H9 (cell line): Measurements from ENCODE around the gene CCDC159. TPM values are rescaled to one million over a fixed set of nuclear protein-coding genes. Genes with fewer than 3 reads are reported as not detected.

ENCODE experiments used
- DNase-seq: peaks from one replicate; pipeline ENCODE4 v3.0.0-alpha.2; 2017
- H2AFZ ChIP-seq: one replicate; pipeline ENCODE4 v1.6.1; 2013; ENCODE audit warnings: mild to moderate bottlenecking, low read length, control low read depth, moderate library complexity
- H2AK5ac ChIP-seq: 2 replicates; pipeline ENCODE4 v1.6.1; 2013; ENCODE audit warnings: low read length, control low read depth, mixed read lengths; ENCODE audit not compliant: insufficient read length
- H2BK120ac ChIP-seq: one replicate; pipeline ENCODE4 v1.6.1; 2013; ENCODE audit warnings: low read depth, mild to moderate bottlenecking, low read length, control low read depth, inconsistent platforms; ENCODE audit not compliant: poor library complexity, severe bottlenecking
- H2BK12ac ChIP-seq: 2 replicates; pipeline ENCODE4 v1.6.1; 2013; ENCODE audit warnings: low read length, control low read depth, mixed read lengths, low read depth; ENCODE audit not compliant: insufficient read length
- H2BK15ac ChIP-seq: 2 replicates; pipeline ENCODE4 v1.6.1; 2013; ENCODE audit warnings: low read depth, low read length, control low read depth
- H2BK20ac ChIP-seq: one replicate; pipeline ENCODE4 v1.6.1; 2013; ENCODE audit warnings: low read depth, mild to moderate bottlenecking, low read length, control low read depth, inconsistent platforms; ENCODE audit not compliant: poor library complexity, severe bottlenecking
- H2BK5ac ChIP-seq: 2 replicates; pipeline ENCODE4 v1.6.1; 2013; ENCODE audit warnings: low read length, control low read depth, mixed read lengths; ENCODE audit not compliant: insufficient read length
- H3K14ac ChIP-seq: 2 replicates; pipeline ENCODE4 v1.6.1; 2013; ENCODE audit warnings: low read length, control low read depth; ENCODE audit not compliant: insufficient read depth
- H3K18ac ChIP-seq: 2 replicates; pipeline ENCODE4 v1.6.1; 2013; ENCODE audit warnings: low read depth, mild to moderate bottlenecking, mixed read lengths, low read length, control low read depth; ENCODE audit not compliant: insufficient read length
- H3K23ac ChIP-seq: 2 replicates; pipeline ENCODE4 v1.6.1; 2013; ENCODE audit warnings: low read length, control low read depth, mixed read lengths, low read depth; ENCODE audit not compliant: insufficient read length
- H3K23me2 ChIP-seq: 2 replicates; pipeline ENCODE4 v1.6.1; 2013; ENCODE audit warnings: low read depth, mild to moderate bottlenecking, mixed read lengths, low read length, control low read depth; ENCODE audit not compliant: insufficient read length, poor library complexity, severe bottlenecking
- H3K27ac ChIP-seq: 2 replicates; pipeline ENCODE4 v1.5.1; 2013; ENCODE audit warnings: low read length, control low read depth, mixed read lengths, low read depth; ENCODE audit not compliant: insufficient read length
- H3K27me3 ChIP-seq: 2 replicates; pipeline ENCODE4 v1.6.1; 2013; ENCODE audit warnings: low read length, control low read depth, inconsistent platforms; ENCODE audit not compliant: insufficient read depth
- H3K4ac ChIP-seq: 2 replicates; pipeline ENCODE4 v1.6.1; 2013; ENCODE audit warnings: low read depth, mild to moderate bottlenecking, control low read depth, inconsistent platforms, low read length, moderate library complexity
- H3K4me1 ChIP-seq: 2 replicates; pipeline ENCODE4 v1.6.1; 2013; ENCODE audit warnings: low read length, control low read depth, inconsistent platforms; ENCODE audit not compliant: insufficient read depth
- H3K4me2 ChIP-seq: 2 replicates; pipeline ENCODE4 v1.6.1; 2013; ENCODE audit warnings: low read length, control low read depth, mixed read lengths; ENCODE audit not compliant: insufficient read length, insufficient read depth
- H3K56ac ChIP-seq: 2 replicates; pipeline ENCODE4 v1.6.1; 2013; ENCODE audit warnings: low read depth, mild to moderate bottlenecking, mixed read lengths, low read length, control low read depth; ENCODE audit not compliant: insufficient read length
- H3K79me1 ChIP-seq: 2 replicates; pipeline ENCODE4 v1.6.1; 2013; ENCODE audit warnings: low read depth, mild to moderate bottlenecking, moderate library complexity, low read length, control low read depth, inconsistent platforms; ENCODE audit not compliant: insufficient read depth, poor library complexity, severe bottlenecking
- H3K79me2 ChIP-seq: 2 replicates; pipeline ENCODE4 v1.6.1; 2013; ENCODE audit warnings: low read length, control low read depth, inconsistent platforms; ENCODE audit not compliant: insufficient read depth
- H3K9ac ChIP-seq: 2 replicates; pipeline ENCODE4 v1.6.1; 2013; ENCODE audit warnings: low read length, control low read depth, mixed read lengths; ENCODE audit not compliant: insufficient read length; ENCODE audit errors: extremely low read depth
- H3K9me3 ChIP-seq: one replicate; pipeline ENCODE4 v1.6.1; 2013; ENCODE audit warnings: low read depth, low read length, inconsistent platforms; ENCODE audit not compliant: control insufficient read depth
- H3T11ph ChIP-seq: one replicate; pipeline ENCODE4 v1.6.1; 2013; ENCODE audit warnings: mild to moderate bottlenecking, low read length, control low read depth, inconsistent platforms
- H4K20me1 ChIP-seq: one replicate; pipeline ENCODE4 v1.6.1; 2013; ENCODE audit not compliant: control insufficient read depth, insufficient read length, insufficient read depth
- H4K5ac ChIP-seq: 2 replicates; pipeline ENCODE4 v1.6.1; 2013; ENCODE audit warnings: low read depth, mild to moderate bottlenecking, mixed read lengths, low read length, control low read depth; ENCODE audit not compliant: insufficient read length
- H4K8ac ChIP-seq: replicated peaks from 2 replicates; pipeline ENCODE4 v1.6.1; 2013; ENCODE audit warnings: low read length, control low read depth, mixed read lengths, low read depth; ENCODE audit not compliant: insufficient read length
- H4K91ac ChIP-seq: 2 replicates; pipeline ENCODE4 v1.6.1; 2013; ENCODE audit warnings: low read depth, mild to moderate bottlenecking, moderate library complexity, mixed read lengths, low read length, control low read depth; ENCODE audit not compliant: insufficient read length
- H3K27ac Mint-ChIP-seq, 3 experiments: 2 replicates in 2 of 3; 3 replicates in 1 of 3; pipeline ENCODE4 v1.8.0; 2020 to 2021; ENCODE audit warnings: mixed read lengths in 3 of 3, mild to moderate bottlenecking in 1 of 3, moderate library complexity in 1 of 3
- H3K27me3 Mint-ChIP-seq: 2 replicates; pipeline ENCODE4 v1.8.0; 2021; ENCODE audit warnings: low read depth, mild to moderate bottlenecking, moderate library complexity, mixed read lengths
- H3K36me3 Mint-ChIP-seq, 3 experiments: 2 replicates in 2 of 3; 3 replicates in 1 of 3; pipeline ENCODE4 v1.8.0; 2020 to 2021; ENCODE audit warnings: low read depth in 3 of 3, mixed read lengths in 3 of 3; ENCODE audit not compliant: insufficient read depth in 1 of 3
- H3K4me1 Mint-ChIP-seq, 2 experiments: 2 replicates each; pipeline ENCODE4 v1.8.0; 2020; ENCODE audit warnings: mixed read lengths in 2 of 2
- H3K4me3 Mint-ChIP-seq, 2 experiments: 2 replicates in 1 of 2; 3 replicates in 1 of 2; pipeline ENCODE4 v1.8.0; 2020 to 2021; ENCODE audit warnings: mild to moderate bottlenecking in 2 of 2, mixed read lengths in 2 of 2, moderate library complexity in 1 of 2
- H3K9me3 Mint-ChIP-seq, 2 experiments: 2 replicates in 1 of 2; 3 replicates in 1 of 2; pipeline ENCODE4 v1.8.0; 2020; ENCODE audit warnings: mild to moderate bottlenecking in 2 of 2, mixed read lengths in 2 of 2, moderate library complexity in 1 of 2
- CTCF ChIP-seq: fragments of 200-600 bp; sonication (generic); conservative IDR thresholded peaks from 3 replicates; pipeline ENCODE4 v1.8.0; 2021; ENCODE audit warnings: antibody characterized with exemption, mild to moderate bottlenecking
- WGBS: extraction: QIAGEN DNeasy Blood & Tissue Kit; methylation state at CpG from one replicate; pipeline ENCODE4 v1.1.7; 2013; ENCODE audit warnings: missing lambda C conversion rate, low lambda C conversion rate, mixed read lengths; ENCODE audit not compliant: insufficient read length; ENCODE audit errors: extremely low coverage; 5-methylcytosine and 5-hydroxymethylcytosine counted together
- total RNA-seq: library from RNA; stranded (reverse); gene quantifications from 2 replicates; pipeline ENCODE4 v1.2.1, GENCODE V29; 2021

Gene CCDC159
- total RNA-seq, 1 experiment from 2014 or later: 5.7 TPM

DNA sequence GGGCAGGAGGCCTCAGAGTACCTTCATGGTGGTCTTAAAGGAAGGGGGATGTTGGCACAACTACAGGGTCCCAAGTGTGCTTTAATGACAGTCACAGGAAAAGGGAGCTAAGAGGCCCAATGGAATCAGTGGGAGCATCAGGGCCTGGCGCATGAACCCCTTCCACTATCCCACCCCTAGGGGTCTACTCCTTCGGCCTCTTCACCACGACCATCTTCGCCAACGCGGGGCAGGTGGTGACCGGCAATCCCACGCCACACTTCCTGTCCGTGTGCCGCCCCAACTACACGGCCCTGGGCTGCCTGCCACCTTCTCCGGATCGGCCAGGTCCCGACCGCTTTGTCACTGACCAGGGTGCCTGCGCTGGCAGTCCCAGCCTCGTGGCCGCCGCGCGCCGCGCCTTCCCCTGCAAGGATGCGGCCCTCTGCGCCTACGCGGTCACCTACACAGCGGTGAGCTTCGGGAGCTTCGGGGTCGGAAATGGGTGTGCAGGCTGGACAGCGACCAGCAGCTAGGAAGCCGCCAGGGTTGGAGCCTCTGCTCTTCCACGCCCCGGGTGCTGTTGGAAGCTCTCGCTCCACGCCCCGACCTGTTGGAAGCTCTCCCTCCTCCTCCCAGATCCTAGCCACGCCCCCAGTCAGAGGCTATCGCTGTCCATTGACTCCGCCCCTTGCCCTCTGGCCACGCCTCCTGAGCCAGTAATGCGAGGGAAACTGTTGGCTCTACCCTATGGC is 14.9 kb downstream of the CCDC159 start:
- peaks cover 0 to 2% (median 0%) of the 10 kb centered on the region in 3 experiments; a peak in 3 of 7 replicates for H3K36me3 Mint-ChIP-seq
- Histone ChIP-seq H2BK20ac (no peak overlapping the region), H4K91ac (no peak overlapping the region), H3K18ac (peak overlapping the region; percentile 20), H4K20me1 (no peaks in the 10 kb centered on the region), H2AK5ac (no peak overlapping the region), H3K23me2 (peaks cover 12% of the 10 kb centered on the region), H3K4me2 (peak overlapping the region; percentile 59), H4K5ac (no peak overlapping the region), H3K79me1 (no peaks in the 10 kb centered on the region), H3K27me3 (no peaks in the 10 kb centered on the region; the same call in 1 of the 2 replicates), H2BK5ac (no peak overlapping the region), H2BK15ac (no peak overlapping the region), H3K27ac (no peak overlapping the region), H3K4ac (no peak overlapping the region), H3K23ac (no peak overlapping the region), H3K56ac (no peak overlapping the region), H2AFZ (no peak overlapping the region), H3K9ac (no peak overlapping the region), H2BK120ac (no peak overlapping the region), H2BK12ac (no peak overlapping the region), H3T11ph (no peak overlapping the region), H3K79me2 (no peaks in the 10 kb centered on the region), H3K9me3 (no peaks in the 10 kb centered on the region), H3K14ac (peak overlapping the region; percentile 37; the same call in 1 of the 2 replicates), H4K8ac (no peak overlapping the region), H3K4me1 (no peaks in the 10 kb centered on the region; the same call in 1 of the 2 replicates)
- TF ChIP-seq CTCF: peak; percentile 59
- no CpG with 5 or more reads among the region's 43 CpGs for WGBS
- peaks cover 6 to 22% of the 10 kb centered on the region in 2 experiments for H3K4me1 Mint-ChIP-seq
- H3K27me3 Mint-ChIP-seq: peaks cover 46% of the 10 kb centered on the region
- peak; percentile 96 for DNase-seq
- no peaks in the 10 kb centered on the region; a peak in 1 of 5 replicates for H3K9me3 Mint-ChIP-seq
- peak overlapping the region; percentile 62 to 82 for H3K4me3 Mint-ChIP-seq
- no peak overlapping the region for H3K27ac Mint-ChIP-seq
